RPMI8226 (cell line): ENCODE measurements around the gene U2SURP.
"Not testable (repeated sequence)": the region's sequence is repeated elsewhere in the genome, so short reads cannot be mapped to it uniquely, and the experiment has no call there.

Source experiments
- DNase-seq: peaks from one replicate; pipeline ENCODE4 v3.0.0-alpha.2; 2015

U2SURP gene

DNA sequence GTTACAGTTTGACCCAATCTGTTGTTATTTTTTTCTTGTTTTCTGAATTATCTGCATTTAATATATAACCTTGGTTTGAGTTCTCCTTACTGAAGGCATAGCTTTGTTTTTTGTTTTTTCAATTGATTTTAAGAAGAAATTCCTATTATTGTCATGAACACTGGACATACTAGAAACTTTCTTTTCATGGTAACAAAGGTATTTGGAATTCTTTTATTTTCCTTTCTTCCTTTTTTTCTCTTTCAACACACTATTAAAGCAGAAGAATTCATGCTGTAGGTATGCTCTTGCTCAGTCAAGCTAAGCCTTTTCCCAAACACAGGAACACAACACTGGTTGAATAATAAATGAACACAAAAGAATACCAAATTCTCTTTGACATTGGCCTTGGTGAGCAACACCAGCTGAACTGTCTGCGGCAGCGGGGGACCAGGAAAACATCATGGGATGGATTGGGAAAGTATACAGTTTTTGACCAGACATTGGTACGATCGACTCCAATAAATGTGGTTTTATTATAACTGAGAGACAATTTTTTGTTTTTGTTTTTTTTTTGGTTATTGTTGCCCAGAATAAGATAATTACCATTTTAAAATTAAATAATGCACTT, 23.1 kb downstream of the U2SURP start:
- DNase-seq, result no peak

- no peak for DNase-seq
These were observed 30.0 kb downstream of the U2SURP start for GRCh38 chr3:143031327-143031726.

DNA sequence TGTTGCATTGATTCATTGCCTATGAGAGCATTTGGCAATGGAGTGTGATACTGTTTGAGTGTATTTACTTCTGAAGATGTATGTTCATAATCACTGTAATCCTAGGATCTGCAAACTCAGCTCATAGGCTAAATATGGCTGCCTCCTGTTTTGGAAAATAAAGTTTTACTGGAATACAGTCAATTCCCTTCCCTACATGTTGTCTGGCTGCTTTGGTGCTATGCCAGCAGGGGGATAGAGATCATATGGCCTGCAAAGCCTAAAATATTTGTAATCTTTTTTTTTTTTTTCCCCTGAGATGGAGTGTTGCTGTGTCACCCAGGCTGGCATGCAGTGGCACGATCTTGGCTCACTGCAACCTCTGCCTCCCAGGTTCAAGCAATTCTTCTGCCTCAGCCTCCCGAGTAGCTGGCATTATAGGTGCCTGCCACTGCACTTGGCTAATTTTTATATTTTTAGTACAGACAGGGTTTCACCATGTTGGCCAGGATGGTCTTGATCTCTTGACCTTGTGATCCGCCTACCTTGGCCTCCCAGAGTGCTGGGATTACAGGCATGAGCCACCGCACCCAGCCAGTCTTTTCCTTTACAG, 30.5 kb downstream of the U2SURP start:
- not testable (repeated sequence) for DNase-seq

DNA sequence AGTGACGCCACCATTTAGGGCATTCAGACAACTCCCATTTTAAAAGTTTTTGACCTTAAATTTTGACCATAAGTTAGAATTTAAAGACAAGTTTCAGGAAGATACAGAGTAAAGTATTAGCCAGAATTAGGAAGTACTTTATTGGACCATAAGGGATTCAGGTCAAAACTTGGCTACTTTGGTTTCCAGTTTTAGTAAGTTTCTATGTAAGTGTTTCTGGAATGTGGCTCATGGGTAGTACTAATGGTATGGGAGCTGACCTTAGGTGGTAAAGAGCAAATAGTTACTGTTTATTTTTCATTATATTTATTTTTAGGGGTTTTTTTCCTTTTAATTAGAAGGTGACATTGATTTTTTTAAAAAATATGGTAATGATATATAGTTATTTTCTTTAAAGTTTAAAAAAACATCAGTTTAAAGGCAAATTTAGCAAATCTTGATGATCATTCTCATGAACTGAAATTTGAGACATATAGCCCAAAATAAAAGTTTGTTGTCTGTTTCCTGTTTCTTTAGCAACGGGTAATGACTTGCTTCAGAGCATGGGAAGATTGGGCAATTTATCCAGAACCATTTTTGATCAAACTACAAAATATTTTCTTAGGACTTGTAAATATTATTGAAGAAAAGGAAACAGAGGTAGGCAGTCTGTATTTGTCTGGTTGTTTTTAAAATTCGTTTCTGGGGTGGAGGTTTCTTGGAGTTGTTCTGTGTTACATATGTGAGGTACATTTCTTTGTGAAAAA, 34.3 kb downstream of the U2SURP start:
- no peak for DNase-seq

DNA sequence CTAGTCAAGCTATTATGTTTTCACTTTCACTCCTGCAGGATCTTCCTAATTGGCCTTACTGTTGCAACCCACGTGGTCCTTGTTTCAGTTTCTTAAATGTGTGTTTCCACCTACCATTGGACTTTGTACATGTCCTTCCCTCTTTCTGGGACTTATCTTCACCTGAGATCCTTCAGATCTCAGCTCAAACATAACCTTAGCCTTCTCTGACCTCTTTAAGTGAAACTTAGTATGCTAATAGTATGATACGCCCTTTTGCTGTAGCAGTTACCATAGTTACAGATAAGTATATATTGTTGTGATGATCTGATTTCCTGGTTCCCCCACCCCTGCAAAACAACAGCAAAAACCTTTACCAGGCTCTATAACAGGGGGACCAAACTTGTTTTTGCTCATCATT, 35.2 kb downstream of the U2SURP start:
- DNase-seq, result peak; percentile 7

- DNase-seq, result no peak
These were observed 36.5 kb downstream of the U2SURP start for GRCh38 chr3:143037867-143038266.

- DNase-seq, result no peak
These were observed 39.0 kb downstream of the U2SURP start for GRCh38 chr3:143040261-143040879.

DNA sequence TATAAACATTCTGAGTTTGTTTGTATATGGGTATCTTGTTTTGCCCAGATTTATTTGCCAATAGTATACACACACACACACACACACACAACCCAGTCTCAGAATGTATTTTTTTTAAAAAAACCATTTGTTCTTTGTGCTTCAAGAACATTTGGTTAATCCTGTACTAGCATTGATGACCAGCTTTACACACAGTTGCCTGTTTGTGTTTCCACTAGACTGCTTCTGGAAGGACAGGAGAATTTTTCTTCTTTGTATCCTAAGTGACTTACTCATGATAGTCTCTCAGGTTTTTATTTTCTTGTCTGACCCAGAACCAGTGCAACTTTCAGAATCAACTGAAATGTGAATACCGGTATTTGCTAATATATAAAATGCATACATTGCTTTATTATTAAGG, 40.5 kb downstream of the U2SURP start:
- DNase-seq, result no peak

GRCh38 chr3:143045639-143046038, 44.3 kb downstream of the U2SURP start:
- DNase-seq, result no peak

DNA sequence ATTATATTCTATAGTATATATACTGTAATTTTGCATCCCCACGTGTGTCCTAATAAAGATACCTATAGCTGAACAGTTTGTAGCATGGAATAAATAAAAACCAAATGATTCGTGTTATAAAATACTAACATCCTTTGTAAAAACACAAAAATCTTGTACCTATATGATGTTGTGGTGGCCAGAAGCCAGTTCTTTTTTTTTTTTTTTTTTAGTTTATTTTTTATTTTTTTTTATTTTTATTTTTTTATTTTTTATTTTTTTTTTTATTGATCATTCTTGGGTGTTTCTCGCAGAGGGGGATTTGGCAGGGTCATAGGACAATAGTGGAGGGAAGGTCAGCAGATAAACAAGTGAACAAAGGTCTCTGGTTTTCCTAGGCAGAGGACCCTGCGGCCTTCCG, 44.7 kb downstream of the U2SURP start:
- DNase-seq, result not testable (repeated sequence)

DNA sequence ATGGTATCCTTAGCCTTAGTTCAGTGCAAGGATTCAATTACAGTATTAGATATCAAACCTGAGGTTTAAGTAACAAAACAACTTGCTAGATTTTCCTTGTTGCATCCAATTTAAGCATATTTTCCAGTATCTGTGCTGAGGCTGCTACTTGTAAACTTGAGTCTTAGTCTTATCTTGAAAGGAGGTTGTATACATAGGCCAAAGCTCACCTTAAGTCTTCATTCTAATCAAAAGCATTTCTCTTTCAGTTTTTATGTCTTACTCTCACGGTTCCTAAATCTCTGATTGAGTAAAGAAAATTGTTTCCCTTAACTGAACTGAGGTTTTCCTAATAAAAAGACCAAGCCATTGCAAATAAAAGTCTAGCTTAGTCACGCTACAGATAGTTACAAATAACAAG, 52.6 kb downstream of the U2SURP start:
- no peak for DNase-seq

DNA sequence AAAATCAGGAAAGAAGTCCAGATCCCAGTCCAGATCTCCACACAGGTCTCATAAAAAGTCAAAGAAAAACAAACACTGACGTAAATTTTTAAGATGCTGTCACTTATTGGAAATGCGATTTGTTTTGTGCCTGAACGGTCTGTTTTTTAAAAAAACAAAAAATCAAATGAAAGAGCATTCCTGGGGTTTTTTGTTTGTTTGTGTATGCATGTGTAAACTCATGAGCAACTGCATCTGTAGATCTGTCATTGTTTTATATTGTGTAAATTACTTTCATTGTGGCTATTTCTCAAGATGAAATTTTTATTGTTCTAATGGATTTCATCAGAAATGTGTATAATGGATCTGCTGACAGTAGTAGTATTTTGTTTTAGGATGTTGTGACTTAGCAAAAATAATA, 55.0 kb downstream of the U2SURP start:
- no peak for DNase-seq

DNA sequence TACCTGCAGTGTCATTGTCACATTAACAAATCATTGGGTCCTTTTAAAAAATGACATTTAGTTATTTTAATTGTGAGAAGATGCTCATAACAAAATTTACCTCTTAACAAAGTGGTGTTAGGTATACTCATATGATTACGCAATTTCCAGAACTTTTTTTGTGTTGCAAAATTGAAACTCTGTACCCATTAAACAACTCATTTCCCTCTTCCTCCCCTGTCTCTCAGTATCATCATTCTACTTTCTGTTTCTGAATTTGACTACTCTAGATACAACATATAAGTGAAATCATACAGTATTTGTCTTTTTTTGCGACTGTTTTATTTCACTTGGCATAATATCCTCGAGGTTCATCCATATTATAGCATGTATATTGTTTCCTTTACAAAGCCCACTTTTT, 59.5 kb downstream of the U2SURP start:
- no peak for DNase-seq

DNA sequence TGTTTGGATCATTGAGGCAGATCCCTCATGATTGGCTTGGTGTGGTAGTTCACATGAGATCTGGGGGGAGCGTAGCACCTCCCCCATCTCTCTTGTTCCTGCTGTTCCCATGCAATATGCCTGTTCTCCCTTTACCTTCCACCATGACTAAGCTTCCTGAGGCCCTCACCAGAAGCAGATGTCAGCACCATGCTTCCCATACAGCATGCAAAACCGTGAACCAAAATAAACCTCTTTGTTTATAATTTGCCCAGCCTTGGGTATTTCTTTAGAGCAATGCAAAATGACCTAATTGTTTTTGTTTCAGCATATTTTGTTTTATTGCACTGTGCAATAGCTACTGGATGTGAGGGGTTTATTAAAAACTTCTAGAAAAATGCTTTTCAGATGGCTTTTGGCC, 61.6 kb downstream of the U2SURP start:
- DNase-seq, result no peak

DNA sequence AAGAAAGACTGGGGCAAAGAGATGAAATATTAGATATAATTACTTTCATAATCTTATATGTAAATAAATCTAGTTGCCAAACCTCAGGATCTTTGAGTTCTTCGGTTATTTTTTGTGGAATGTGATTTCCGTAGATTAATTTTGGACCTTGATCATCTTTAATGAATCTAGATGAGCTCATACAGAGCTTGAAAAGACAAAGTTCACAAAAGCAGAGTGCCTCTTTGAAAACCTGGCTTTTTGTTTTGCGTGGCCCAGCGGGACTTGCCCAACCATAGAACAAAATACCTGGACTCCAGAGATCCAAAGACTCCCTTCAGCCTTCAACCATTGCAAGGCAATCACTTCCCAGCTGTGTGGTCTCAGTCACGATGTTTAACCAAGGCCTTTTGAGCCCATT, 63.4 kb downstream of the U2SURP start:
- DNase-seq, result no peak

GRCh38 chr3:143065364-143065763, 64.0 kb downstream of the U2SURP start:
- DNase-seq, result no peak

DNA sequence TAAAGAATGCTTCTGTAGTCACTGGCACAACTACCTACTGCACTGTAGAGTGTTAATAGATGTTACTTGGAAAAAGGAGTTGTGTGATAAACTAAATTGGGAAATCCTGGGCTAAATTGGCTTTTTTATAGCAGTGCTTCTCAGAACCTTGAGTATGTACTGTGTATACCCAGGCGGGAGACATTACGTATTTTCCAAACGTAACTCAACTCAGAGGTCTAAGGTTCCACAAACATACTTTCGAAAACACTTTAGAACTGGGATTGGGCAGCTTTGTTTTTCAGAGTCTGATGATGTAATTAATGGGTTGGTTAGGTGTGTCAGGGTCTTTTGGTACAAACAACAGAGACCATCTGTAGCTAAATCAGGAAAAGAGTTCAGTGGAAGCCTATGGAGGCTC, 64.7 kb downstream of the U2SURP start:
- DNase-seq, result no peak

DNA sequence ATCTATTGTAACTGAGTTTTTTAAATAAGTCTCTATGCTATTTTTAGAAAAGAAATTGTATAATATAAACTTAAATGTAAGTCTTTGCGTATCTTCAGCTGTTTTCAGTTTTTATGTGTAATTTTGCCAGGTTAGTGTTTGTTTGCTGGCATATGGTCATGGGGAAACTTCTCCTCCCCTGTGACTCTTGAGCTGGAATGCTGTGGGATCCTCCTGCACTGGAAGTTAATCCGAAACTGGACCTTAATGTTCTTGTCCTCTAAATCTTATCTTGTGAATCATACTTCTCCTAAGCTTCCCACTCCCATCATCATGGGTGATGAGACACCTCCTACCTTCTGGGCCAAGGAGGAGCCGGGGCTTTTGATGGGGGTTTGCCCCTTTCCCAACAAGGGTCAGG, 65.8 kb downstream of the U2SURP start:
- DNase-seq, result no peak

GRCh38 chr3:143068059-143068458, 66.7 kb downstream of the U2SURP start:
- DNase-seq, result no peak

- DNase-seq, result no peak
These were observed 69.7 kb downstream of the U2SURP start for GRCh38 chr3:143070977-143071551.

DNA sequence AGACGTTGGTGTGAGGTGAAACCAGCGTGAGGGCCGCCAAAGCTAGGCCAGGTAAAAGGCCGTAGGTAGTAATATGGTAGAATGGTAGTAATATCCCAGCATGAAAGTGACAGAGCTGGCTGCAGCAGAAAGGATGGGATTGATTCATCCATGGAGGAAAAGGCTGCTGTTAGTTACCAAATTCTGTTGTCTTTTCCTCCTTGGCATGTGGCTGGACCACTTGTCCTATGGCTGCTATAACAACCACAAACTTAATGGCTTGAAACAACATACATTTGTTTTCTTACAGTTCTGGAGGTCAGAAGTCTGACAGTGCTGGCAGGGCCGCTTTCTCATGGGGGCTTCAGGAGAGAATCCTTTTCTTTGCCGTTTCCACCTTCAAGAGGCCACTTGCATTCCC, 70.4 kb downstream of the U2SURP start:
- DNase-seq, result no peak

DNA sequence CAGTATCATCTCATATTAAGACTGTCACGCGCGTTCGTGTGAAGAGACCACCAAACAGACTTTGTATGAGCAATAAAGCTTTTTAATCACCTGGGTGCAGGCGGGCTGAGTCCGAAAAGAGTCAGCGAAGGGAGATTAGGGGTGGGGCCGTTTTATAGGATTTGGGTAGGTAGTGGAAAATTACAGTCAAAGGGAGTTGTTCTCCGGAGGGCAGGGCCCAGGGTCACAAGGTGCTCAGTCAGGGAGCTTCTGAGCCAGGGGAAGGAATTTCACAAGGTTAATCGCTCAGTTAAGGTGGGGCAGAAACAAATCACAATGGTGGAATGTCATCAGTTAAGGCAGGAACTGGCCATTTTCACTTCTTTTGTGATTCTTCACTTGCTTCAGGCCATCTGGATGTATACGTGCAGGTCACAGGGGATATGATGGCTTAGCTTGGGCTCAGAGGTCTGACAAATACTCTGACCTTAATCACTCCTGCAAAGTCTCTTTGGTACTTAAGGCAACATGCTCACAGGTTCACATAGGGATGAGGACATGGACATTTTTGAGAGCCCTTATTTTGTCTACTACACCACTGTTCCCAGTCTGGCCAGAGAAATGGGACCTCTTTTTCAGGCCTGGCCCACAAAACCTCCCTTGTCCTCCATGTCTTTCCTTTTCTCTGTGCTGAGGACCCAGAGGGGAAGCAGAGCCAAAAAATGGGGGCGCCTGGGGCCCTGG, 71.1 kb downstream of the U2SURP start:
- DNase-seq, result not testable (repeated sequence)

GRCh38 chr3:143073541-143073940, 72.2 kb downstream of the U2SURP start:
- not testable (repeated sequence) for DNase-seq
